Stimulated activated naive CD8-positive, alpha-beta T cell treated with anti-CD3 and anti-CD28 coated beads, Interleukin-15, Interleukin-2, amounts not matched to agents 100 U/mL and 50 U/mL, for 24 hours (primary cell): ENCODE measurements around the gene UQCRFS1.

Experiments
- ATAC-seq: fragments of 150-1000 bp; cut with Tn5 transposase; one replicate; pipeline ENCODE4 v1.10.0; 2021
- DNase-seq: peaks from one replicate; pipeline ENCODE4 v3.0.0; 2021

UQCRFS1 gene

GRCh38 chr19:29155683-29156082 is 57.3 kb downstream of the UQCRFS1 start:
- no peak for DNase-seq
- ATAC-seq = no peak
